H1 (cell line): ENCODE results near the gene SPRN.

Experiments used
- CREB1 ChIP-seq: IDR thresholded peaks from 2 replicates; pipeline ENCODE4 v1.6.1; 2012; ENCODE audit warnings: inconsistent platforms
- CTCF ChIP-seq, 3 experiments: IDR thresholded peaks; 1 replicate in 2 of 3; 2 replicates in 1 of 3; pipeline versions ENCODE4 v1.5.1 to v1.6.1; 2011; ENCODE audit warnings: low read length in 3 of 3, mild to moderate bottlenecking in 3 of 3, inconsistent platforms in 2 of 3, low read depth in 1 of 3, moderate library complexity in 1 of 3; ENCODE audit not compliant: insufficient read depth in 1 of 3; ENCODE audit errors: control extremely low read depth in 1 of 3
- EP300 ChIP-seq, 2 experiments: IDR thresholded peaks; 1 replicate in 1 of 2; 2 replicates in 1 of 2; pipeline ENCODE4 v1.6.1; 2011 to 2012; ENCODE audit warnings: low read depth in 2 of 2, low read length in 2 of 2, mild to moderate bottlenecking in 2 of 2, borderline replicate concordance in 1 of 2, inconsistent platforms in 1 of 2, moderate library complexity in 1 of 2
- EZH2 ChIP-seq: fragments of 200-600 bp; sonication (generic); IDR thresholded peaks from 2 replicates; pipeline ENCODE4 v1.7.1; 2012; ENCODE audit warnings: low read depth, mild to moderate bottlenecking, moderate library complexity, low read length, inconsistent platforms; ENCODE audit not compliant: severe bottlenecking
- FOSL1 ChIP-seq: IDR thresholded peaks from 2 replicates; pipeline ENCODE4 v1.6.1; 2011; ENCODE audit warnings: mild to moderate bottlenecking, low read depth, low read length, moderate library complexity; ENCODE audit not compliant: insufficient read depth
- JUND ChIP-seq: IDR thresholded peaks from 2 replicates; pipeline ENCODE4 v1.6.1; 2011; ENCODE audit warnings: mild to moderate bottlenecking, improper control_type of control experiment, low read length
- SP1 ChIP-seq: IDR thresholded peaks from 2 replicates; pipeline ENCODE4 v1.6.1; 2011; ENCODE audit warnings: low read depth, low read length
- SP2 ChIP-seq: IDR thresholded peaks from 2 replicates; pipeline ENCODE4 v1.6.1; 2012; ENCODE audit warnings: mild to moderate bottlenecking, low read length, inconsistent platforms
- ZNF274 ChIP-seq: IDR thresholded peaks from 2 replicates; pipeline ENCODE4 v1.7.0; 2012; ENCODE audit warnings: low read length, borderline replicate concordance; ENCODE audit errors: extremely low read depth
- TF ChIP-seq, protein P1 (sequence below): IDR thresholded peaks from 2 replicates; pipeline ENCODE4 v1.6.1; 2012; ENCODE audit warnings: inconsistent platforms
- TF ChIP-seq, protein P2 (sequence below): IDR thresholded peaks from 2 replicates; pipeline ENCODE4 v1.6.1; 2012; ENCODE audit warnings: low read length, inconsistent platforms

DNA sequence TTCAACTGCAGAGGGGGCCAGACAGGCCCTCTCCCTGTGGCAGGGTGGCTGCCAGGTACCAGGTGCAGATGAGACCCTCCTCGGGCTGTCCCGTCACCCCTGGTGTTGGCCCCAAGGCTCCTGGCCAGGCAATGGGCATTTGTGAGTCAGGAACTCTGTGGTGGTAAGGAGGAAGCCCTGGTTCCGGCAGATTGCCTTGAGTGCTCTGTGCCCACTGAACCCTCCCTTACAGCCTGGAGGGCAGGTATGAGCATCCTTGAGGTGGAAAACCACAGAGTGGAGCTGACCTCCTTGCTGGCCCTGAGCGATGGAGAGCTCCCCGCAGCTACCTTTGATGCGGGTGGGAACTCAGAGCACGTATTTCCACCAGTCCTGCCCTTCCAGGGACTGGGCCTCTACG is 43.4 kb downstream of the SPRN start:
- no peak for TF ChIP-seq FOSL1
- TF ChIP-seq CTCF (IDR thresholded peaks at IDR 0.05; ENCODE audit: control extremely low read depth in 1 of 3, insufficient read depth in 1 of 3, low read depth in 1 of 3, low read length in 3 of 3): no peak
- TF ChIP-seq SP2: no peak
- no peak for TF ChIP-seq SP1
- no peak for TF ChIP-seq CREB1
- TF ChIP-seq, protein P1, sequence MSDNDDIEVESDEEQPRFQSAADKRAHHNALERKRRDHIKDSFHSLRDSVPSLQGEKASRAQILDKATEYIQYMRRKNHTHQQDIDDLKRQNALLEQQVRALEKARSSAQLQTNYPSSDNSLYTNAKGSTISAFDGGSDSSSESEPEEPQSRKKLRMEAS: no peak
- TF ChIP-seq EZH2: no peak
- TF ChIP-seq, protein P2, sequence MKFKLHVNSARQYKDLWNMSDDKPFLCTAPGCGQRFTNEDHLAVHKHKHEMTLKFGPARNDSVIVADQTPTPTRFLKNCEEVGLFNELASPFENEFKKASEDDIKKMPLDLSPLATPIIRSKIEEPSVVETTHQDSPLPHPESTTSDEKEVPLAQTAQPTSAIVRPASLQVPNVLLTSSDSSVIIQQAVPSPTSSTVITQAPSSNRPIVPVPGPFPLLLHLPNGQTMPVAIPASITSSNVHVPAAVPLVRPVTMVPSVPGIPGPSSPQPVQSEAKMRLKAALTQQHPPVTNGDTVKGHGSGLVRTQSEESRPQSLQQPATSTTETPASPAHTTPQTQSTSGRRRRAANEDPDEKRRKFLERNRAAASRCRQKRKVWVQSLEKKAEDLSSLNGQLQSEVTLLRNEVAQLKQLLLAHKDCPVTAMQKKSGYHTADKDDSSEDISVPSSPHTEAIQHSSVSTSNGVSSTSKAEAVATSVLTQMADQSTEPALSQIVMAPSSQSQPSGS: no peak
- no peak for TF ChIP-seq JUND
- no peak for TF ChIP-seq EP300 (IDR thresholded peaks at IDR 0.05; ENCODE audit: borderline replicate concordance in 1 of 2, low read depth in 2 of 2, low read length in 2 of 2)
- TF ChIP-seq ZNF274: no peak
